ENCODE data around the gene LCOR. TPM values are rescaled to one million over a fixed set of nuclear protein-coding genes. Genes with fewer than 3 reads are reported as not detected.
A peak's percentile ranks its signal among the peaks of the same experiment; 100 is the strongest.
"Not testable (repeated sequence)": the region's sequence is repeated elsewhere in the genome, so short reads cannot be mapped to it uniquely, and the experiment has no call there.

Gene LCOR
- total and polyA plus RNA-seq, 2 of the 13 experiments (the other 11 are each of a cell fraction or from before 2014, with no cell fraction given), result 12.4 to 23.7 TPM

GRCh38 chr10:96814264-96814663 lies 17.8 kb upstream of the LCOR start:
- Histone ChIP-seq H3K9me3 (ENCODE audit: low read length) (no peaks in the 10 kb centered on the region), H3K4me3 (replicated peaks in 1 of 3; ENCODE audit: insufficient read depth in 1 of 3, low read depth in 2 of 3, low read length in 3 of 3) (no peak overlapping the region), H3K4me1 (ENCODE audit: insufficient read depth, low read length) (peaks cover 6% of the 10 kb centered on the region), H4K20me1 (ENCODE audit: insufficient read depth, low read length) (no peaks in the 10 kb centered on the region), H3K27me3 (ENCODE audit: control insufficient read depth in 1 of 2, insufficient read depth in 2 of 2, low read length in 2 of 2) (no peaks in the 10 kb centered on the region), H2AFZ (ENCODE audit: low read length) (no peak overlapping the region), H3K4me2 (ENCODE audit: low read depth, low read length) (no peak overlapping the region), H3K79me2 (ENCODE audit: insufficient read depth, low read length) (no peaks in the 10 kb centered on the region), H3K36me3 (replicated peaks in 1 of 2; ENCODE audit: control insufficient read depth in 1 of 2, insufficient read depth in 2 of 2, low read length in 2 of 2) (no peaks in the 10 kb centered on the region), H3K27ac (ENCODE audit: extremely low read length, insufficient read depth, low read length) (no peak overlapping the region), H3K9ac (ENCODE audit: insufficient read depth, low read depth, low read length) (no peak overlapping the region)
- ATAC-seq, result no peak
- TF ChIP-seq TEAD3 (CRISPR knock-in tag; optimal IDR thresholded peaks at IDR 0.05; ENCODE audit: borderline replicate concordance), result peak; percentile 50
- TF ChIP-seq ZNF572 (CRISPR knock-in tag; IDR thresholded peaks at IDR 0.05), result no peak
- peak; percentile 70 for DNase-seq (ENCODE audit: low spot score)
- CTCF ChIA-PET (ENCODE audit: low intra/inter-chr PET ratio, low total read pairs), result no interaction called here
- intact Hi-C loops (cut with micrococcal nuclease; ENCODE audit: unreplicated experiment), result no loop called here
- no peak for FAIRE-seq
- no TSS peak for BruUV-seq (replicated peaks)
- POLR2A ChIA-PET, result no interaction called here
- in situ Hi-C loops (cut with HindIII; ENCODE audit: extremely low pct_ligation_motif_present, low pct_unique_long_range_greater_than_20kb), result no loop called here
- WGBS (ENCODE audit: low lambda C conversion rate), result 0% methylated on average over 1 of the region's 1 CpG

- BruUV-seq (replicated peaks); H3K27me3 ChIP-seq (ENCODE audit: control insufficient read depth in 1 of 2, insufficient read depth in 2 of 2, low read length in 2 of 2); H3K4me2 ChIP-seq (ENCODE audit: low read depth, low read length); DNase-seq (ENCODE audit: low spot score); ATAC-seq; H2AFZ ChIP-seq (ENCODE audit: low read length); H3K27ac ChIP-seq (ENCODE audit: extremely low read length, insufficient read depth, low read length); intact Hi-C loops (cut with micrococcal nuclease; ENCODE audit: unreplicated experiment); H3K9me3 ChIP-seq (ENCODE audit: low read length); H4K20me1 ChIP-seq (ENCODE audit: insufficient read depth, low read length); FAIRE-seq; CTCF ChIA-PET (ENCODE audit: low intra/inter-chr PET ratio, low total read pairs); in situ Hi-C loops (cut with HindIII; ENCODE audit: extremely low pct_ligation_motif_present, low pct_unique_long_range_greater_than_20kb); H3K79me2 ChIP-seq (ENCODE audit: insufficient read depth, low read length); H3K4me3 ChIP-seq (replicated peaks in 1 of 3; ENCODE audit: insufficient read depth in 1 of 3, low read depth in 2 of 3, low read length in 3 of 3); H3K36me3 ChIP-seq (replicated peaks in 1 of 2; ENCODE audit: control insufficient read depth in 1 of 2, insufficient read depth in 2 of 2, low read length in 2 of 2); H3K9ac ChIP-seq (ENCODE audit: insufficient read depth, low read depth, low read length); POLR2A ChIA-PET: not testable (repeated sequence)
- peaks cover 15% of the 10 kb centered on the region for H3K4me1 ChIP-seq (ENCODE audit: insufficient read depth, low read length)
- WGBS (ENCODE audit: low lambda C conversion rate), result 75% methylated on average over 12 of the region's 12 CpGs
These were observed 13.1 kb upstream of the LCOR start for GRCh38 chr10:96818971-96819370.

GRCh38 chr10:96820765-96821164 lies 11.3 kb upstream of the LCOR start:
- 23% methylated on average over 5 of the region's 5 CpGs for WGBS (ENCODE audit: low lambda C conversion rate)
- peaks cover 8% of the 10 kb centered on the region for H3K4me1 ChIP-seq (ENCODE audit: insufficient read depth, low read length)
- no peak overlapping the region for H2AFZ ChIP-seq (ENCODE audit: low read length)
- DNase-seq (ENCODE audit: low spot score), result no peak
- H3K4me2 ChIP-seq (ENCODE audit: low read depth, low read length), result peak overlapping the region; percentile 9; the same call in 1 of the 2 replicates
- no peaks in the 10 kb centered on the region for H3K79me2 ChIP-seq (ENCODE audit: insufficient read depth, low read length)
- no peak overlapping the region for H3K27ac ChIP-seq (ENCODE audit: extremely low read length, insufficient read depth, low read length)
- no peaks in the 10 kb centered on the region for H4K20me1 ChIP-seq (ENCODE audit: insufficient read depth, low read length)
- intact Hi-C loops (cut with micrococcal nuclease; ENCODE audit: unreplicated experiment) (no loop called here), in situ Hi-C loops (cut with HindIII; ENCODE audit: extremely low pct_ligation_motif_present, low pct_unique_long_range_greater_than_20kb) (no loop called here)
- no peak overlapping the region for H3K9ac ChIP-seq (ENCODE audit: insufficient read depth, low read depth, low read length)
- no TSS peak for BruUV-seq (replicated peaks)
- no peak; the same call in 2 of the 3 replicates for ATAC-seq
- no peak overlapping the region for H3K4me3 ChIP-seq (replicated peaks in 1 of 3; ENCODE audit: insufficient read depth in 1 of 3, low read depth in 2 of 3, low read length in 3 of 3)
- POLR2A ChIA-PET, result no interaction called here
- FAIRE-seq, result no peak
- H3K9me3 ChIP-seq (ENCODE audit: low read length), result no peaks in the 10 kb centered on the region
- H3K36me3 ChIP-seq (replicated peaks in 1 of 2; ENCODE audit: control insufficient read depth in 1 of 2, insufficient read depth in 2 of 2, low read length in 2 of 2), result no peaks in the 10 kb centered on the region
- CTCF ChIA-PET (ENCODE audit: low intra/inter-chr PET ratio, low total read pairs), result no interaction called here
- no peaks in the 10 kb centered on the region for H3K27me3 ChIP-seq (ENCODE audit: control insufficient read depth in 1 of 2, insufficient read depth in 2 of 2, low read length in 2 of 2)
- TF ChIP-seq ZNF549 (CRISPR knock-in tag; IDR thresholded peaks at IDR 0.05) (no peak), ZC3H4 (CRISPR knock-in tag; IDR thresholded peaks at IDR 0.05; ENCODE audit: borderline replicate concordance) (no peak), STAG1 (CRISPR knock-in tag; IDR thresholded peaks at IDR 0.05) (peak; percentile 39), DNMT1 (CRISPR knock-in tag; IDR thresholded peaks at IDR 0.05) (no peak), ZNF446 (CRISPR knock-in tag; IDR thresholded peaks at IDR 0.05) (no peak), ZNF101 (CRISPR knock-in tag; IDR thresholded peaks at IDR 0.05; ENCODE audit: borderline replicate concordance, low read depth) (no peak)
- TF ChIP-seq, protein P1, sequence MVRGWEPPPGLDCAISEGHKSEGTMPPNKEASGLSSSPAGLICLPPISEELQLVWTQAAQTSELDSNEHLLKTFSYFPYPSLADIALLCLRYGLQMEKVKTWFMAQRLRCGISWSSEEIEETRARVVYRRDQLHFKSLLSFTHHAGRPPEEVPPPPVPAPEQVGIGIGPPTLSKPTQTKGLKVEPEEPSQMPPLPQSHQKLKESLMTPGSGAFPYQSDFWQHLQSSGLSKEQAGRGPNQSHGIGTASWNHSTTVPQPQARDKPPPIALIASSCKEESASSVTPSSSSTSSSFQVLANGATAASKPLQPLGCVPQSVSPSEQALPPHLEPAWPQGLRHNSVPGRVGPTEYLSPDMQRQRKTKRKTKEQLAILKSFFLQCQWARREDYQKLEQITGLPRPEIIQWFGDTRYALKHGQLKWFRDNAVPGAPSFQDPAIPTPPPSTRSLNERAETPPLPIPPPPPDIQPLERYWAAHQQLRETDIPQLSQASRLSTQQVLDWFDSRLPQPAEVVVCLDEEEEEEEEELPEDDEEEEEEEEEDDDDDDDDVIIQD (CRISPR knock-in tag; IDR thresholded peaks at IDR 0.05; ENCODE audit: low read depth), result no peak
- TF ChIP-seq, protein P2, sequence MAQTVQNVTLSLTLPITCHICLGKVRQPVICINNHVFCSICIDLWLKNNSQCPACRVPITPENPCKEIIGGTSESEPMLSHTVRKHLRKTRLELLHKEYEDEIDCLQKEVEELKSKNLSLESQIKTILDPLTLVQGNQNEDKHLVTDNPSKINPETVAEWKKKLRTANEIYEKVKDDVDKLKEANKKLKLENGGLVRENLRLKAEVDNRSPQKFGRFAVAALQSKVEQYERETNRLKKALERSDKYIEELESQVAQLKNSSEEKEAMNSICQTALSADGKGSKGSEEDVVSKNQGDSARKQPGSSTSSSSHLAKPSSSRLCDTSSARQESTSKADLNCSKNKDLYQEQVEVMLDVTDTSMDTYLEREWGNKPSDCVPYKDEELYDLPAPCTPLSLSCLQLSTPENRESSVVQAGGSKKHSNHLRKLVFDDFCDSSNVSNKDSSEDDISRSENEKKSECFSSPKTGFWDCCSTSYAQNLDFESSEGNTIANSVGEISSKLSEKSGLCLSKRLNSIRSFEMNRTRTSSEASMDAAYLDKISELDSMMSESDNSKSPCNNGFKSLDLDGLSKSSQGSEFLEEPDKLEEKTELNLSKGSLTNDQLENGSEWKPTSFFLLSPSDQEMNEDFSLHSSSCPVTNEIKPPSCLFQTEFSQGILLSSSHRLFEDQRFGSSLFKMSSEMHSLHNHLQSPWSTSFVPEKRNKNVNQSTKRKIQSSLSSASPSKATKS (CRISPR knock-in tag; IDR thresholded peaks at IDR 0.05), result no peak
